Measurements from ENCODE around the gene INSYN2B.

Gene INSYN2B

DNA sequence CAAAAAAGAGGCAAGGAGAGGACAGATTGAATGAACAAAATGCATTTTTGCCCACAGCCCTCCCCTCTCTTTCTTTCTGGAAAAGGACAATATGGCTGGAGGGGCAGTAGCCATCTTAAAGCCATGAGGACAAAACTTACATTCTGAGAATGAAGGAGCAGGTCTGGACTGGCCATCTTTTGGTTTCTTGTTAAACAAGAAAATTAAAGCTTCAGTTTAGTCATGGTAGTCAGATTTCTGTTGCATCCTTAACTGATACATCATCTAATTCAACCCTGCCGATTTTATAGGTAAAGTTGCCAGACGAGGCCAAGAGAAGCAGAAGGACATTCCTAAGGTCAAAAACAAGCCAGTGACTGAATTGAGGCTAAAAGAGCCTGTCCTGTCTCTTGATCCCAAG lies 31.5 kb upstream of the INSYN2B start:
- Histone ChIP-seq H3K36me3 (ENCODE audit: control insufficient read depth, insufficient read depth, low read length) (peaks cover 14% of the 10 kb centered on the region), H3K27me3 (replicated peaks; ENCODE audit: control insufficient read depth, insufficient read depth, low read length) (no peaks in the 10 kb centered on the region), H3K4me3 (replicated peaks; ENCODE audit: low read depth, low read length) (no peak overlapping the region)
- TF ChIP-seq, protein P1, sequence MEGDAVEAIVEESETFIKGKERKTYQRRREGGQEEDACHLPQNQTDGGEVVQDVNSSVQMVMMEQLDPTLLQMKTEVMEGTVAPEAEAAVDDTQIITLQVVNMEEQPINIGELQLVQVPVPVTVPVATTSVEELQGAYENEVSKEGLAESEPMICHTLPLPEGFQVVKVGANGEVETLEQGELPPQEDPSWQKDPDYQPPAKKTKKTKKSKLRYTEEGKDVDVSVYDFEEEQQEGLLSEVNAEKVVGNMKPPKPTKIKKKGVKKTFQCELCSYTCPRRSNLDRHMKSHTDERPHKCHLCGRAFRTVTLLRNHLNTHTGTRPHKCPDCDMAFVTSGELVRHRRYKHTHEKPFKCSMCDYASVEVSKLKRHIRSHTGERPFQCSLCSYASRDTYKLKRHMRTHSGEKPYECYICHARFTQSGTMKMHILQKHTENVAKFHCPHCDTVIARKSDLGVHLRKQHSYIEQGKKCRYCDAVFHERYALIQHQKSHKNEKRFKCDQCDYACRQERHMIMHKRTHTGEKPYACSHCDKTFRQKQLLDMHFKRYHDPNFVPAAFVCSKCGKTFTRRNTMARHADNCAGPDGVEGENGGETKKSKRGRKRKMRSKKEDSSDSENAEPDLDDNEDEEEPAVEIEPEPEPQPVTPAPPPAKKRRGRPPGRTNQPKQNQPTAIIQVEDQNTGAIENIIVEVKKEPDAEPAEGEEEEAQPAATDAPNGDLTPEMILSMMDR (IDR thresholded peaks at IDR 0.05; ENCODE audit: insufficient read depth, low read length, poor library complexity, severe bottlenecking): no peak
- no peak for DNase-seq (ENCODE audit: extremely low read depth, insufficient read length)

- TF ChIP-seq, protein P1 (IDR thresholded peaks at IDR 0.05; ENCODE audit: insufficient read depth, low read length, poor library complexity, severe bottlenecking): no peak
Observed at GRCh38 chr5:170010595-170010994, 30.3 kb upstream of the INSYN2B start.

GRCh38 chr5:170008376-170008775 lies 28.1 kb upstream of the INSYN2B start:
- Histone ChIP-seq H3K27me3 (replicated peaks; ENCODE audit: control insufficient read depth, insufficient read depth, low read length) (no peaks in the 10 kb centered on the region), H3K4me3 (replicated peaks; ENCODE audit: low read depth, low read length) (no peak overlapping the region), H3K36me3 (ENCODE audit: control insufficient read depth, insufficient read depth, low read length) (peaks cover 16% of the 10 kb centered on the region)
- no peak for DNase-seq (ENCODE audit: extremely low read depth, insufficient read length)
- TF ChIP-seq, protein P1 (IDR thresholded peaks at IDR 0.05; ENCODE audit: insufficient read depth, low read length, poor library complexity, severe bottlenecking): no peak

More at GRCh38 chr5:170010595-170010994, 30.3 kb upstream of the INSYN2B start:
- peaks cover 14% of the 10 kb centered on the region for H3K36me3 ChIP-seq (ENCODE audit: control insufficient read depth, insufficient read depth, low read length)
- H3K4me3 ChIP-seq (replicated peaks; ENCODE audit: low read depth, low read length): no peak overlapping the region
- DNase-seq (ENCODE audit: extremely low read depth, insufficient read length): no peak
- H3K27me3 ChIP-seq (replicated peaks; ENCODE audit: control insufficient read depth, insufficient read depth, low read length): no peaks in the 10 kb centered on the region

GRCh38 chr5:170006021-170006420 lies 25.7 kb upstream of the INSYN2B start:
- peaks cover 15% of the 10 kb centered on the region for H3K36me3 ChIP-seq (ENCODE audit: control insufficient read depth, insufficient read depth, low read length)
- H3K4me3 ChIP-seq (replicated peaks; ENCODE audit: low read depth, low read length): no peak overlapping the region
- TF ChIP-seq, protein P1 (IDR thresholded peaks at IDR 0.05; ENCODE audit: insufficient read depth, low read length, poor library complexity, severe bottlenecking): no peak
- DNase-seq (ENCODE audit: extremely low read depth, insufficient read length): no peak
- H3K27me3 ChIP-seq (replicated peaks; ENCODE audit: control insufficient read depth, insufficient read depth, low read length): no peaks in the 10 kb centered on the region

GRCh38 chr5:170000155-170000554 lies 19.9 kb upstream of the INSYN2B start:
- Histone ChIP-seq H3K27me3 (replicated peaks; ENCODE audit: control insufficient read depth, insufficient read depth, low read length) (no peaks in the 10 kb centered on the region), H3K4me3 (replicated peaks; ENCODE audit: low read depth, low read length) (no peak overlapping the region), H3K36me3 (ENCODE audit: control insufficient read depth, insufficient read depth, low read length) (peaks cover 10% of the 10 kb centered on the region)
- TF ChIP-seq, protein P1 (IDR thresholded peaks at IDR 0.05; ENCODE audit: insufficient read depth, low read length, poor library complexity, severe bottlenecking): no peak
- no peak for DNase-seq (ENCODE audit: extremely low read depth, insufficient read length)

DNA sequence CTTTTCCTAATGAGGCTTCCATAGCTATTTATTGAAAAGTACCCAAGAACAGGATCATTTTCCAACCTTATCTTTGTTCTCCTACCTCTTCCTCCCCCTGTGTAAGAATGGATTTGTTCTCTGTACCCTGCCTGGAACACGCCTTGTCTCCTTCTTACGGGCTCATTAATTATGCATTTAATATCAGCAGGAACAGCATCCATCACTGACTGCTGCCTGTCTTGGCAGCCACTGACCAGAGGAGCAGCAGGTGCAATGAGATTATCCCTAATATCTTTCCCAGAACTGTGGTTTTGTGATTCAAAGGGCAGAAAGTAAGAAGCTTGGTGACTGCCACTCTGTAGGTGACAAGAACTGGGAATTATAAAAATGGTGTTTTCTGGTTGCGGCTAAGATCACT lies 19.3 kb upstream of the INSYN2B start:
- H3K4me3 ChIP-seq (replicated peaks; ENCODE audit: low read depth, low read length): no peak overlapping the region
- peaks cover 10% of the 10 kb centered on the region for H3K36me3 ChIP-seq (ENCODE audit: control insufficient read depth, insufficient read depth, low read length)
- TF ChIP-seq, protein P1 (IDR thresholded peaks at IDR 0.05; ENCODE audit: insufficient read depth, low read length, poor library complexity, severe bottlenecking): no peak
- no peak for DNase-seq (ENCODE audit: extremely low read depth, insufficient read length)
- H3K27me3 ChIP-seq (replicated peaks; ENCODE audit: control insufficient read depth, insufficient read depth, low read length): no peaks in the 10 kb centered on the region
